HepG2 (cell line): Measurements from ENCODE around the gene CS. TPM values are rescaled to one million over a fixed set of nuclear protein-coding genes. Genes with fewer than 3 reads are reported as not detected.

Experiments used
- ARHGAP35 ChIP-seq: sonication (generic); formaldehyde crosslinking; IDR thresholded peaks from 2 replicates; pipeline ENCODE4 v1.9.0; 2022; ENCODE audit warnings: mild to moderate bottlenecking, inconsistent platforms, moderate library complexity, missing genetic modification reagents, borderline replicate concordance
- CEBPG ChIP-seq: IDR thresholded peaks from 2 replicates; pipeline ENCODE4 v1.6.1; 2016
- ESRRA ChIP-seq: sonication (generic); formaldehyde crosslinking; IDR thresholded peaks from 2 replicates; pipeline ENCODE4 v1.5.1; 2020; ENCODE audit warnings: mild to moderate bottlenecking, low read depth, missing genetic modification reagents
- HMG20B ChIP-seq: conservative IDR thresholded peaks from 2 replicates; pipeline ENCODE4 v1.6.1; 2016; ENCODE audit warnings: missing genetic modification reagents, missing compliant biosample characterization
- NR2F1 ChIP-seq, 2 experiments: fragments of 450-650 bp in 1 of 2; formaldehyde crosslinking in 1 of 2; IDR thresholded peaks; 2 replicates each; pipeline versions ENCODE4 v1.5.0 to v1.6.1; 2016 to 2020; ENCODE audit warnings: mild to moderate bottlenecking in 1 of 2, missing compliant biosample characterization in 1 of 2, missing genetic modification reagents in 1 of 2, moderate library complexity in 1 of 2
- PLRG1 ChIP-seq: fragments of 450-650 bp; conservative IDR thresholded peaks from 2 replicates; pipeline ENCODE4 v1.6.1; 2016
- PRPF4 ChIP-seq: fragments of 200-400 bp; formaldehyde crosslinking; IDR thresholded peaks from 2 replicates; pipeline ENCODE4 v1.6.1; 2016; ENCODE audit warnings: low read length, low read depth; ENCODE audit not compliant: poor library complexity, severe bottlenecking
- SMYD3 ChIP-seq: sonication (generic); formaldehyde crosslinking; IDR thresholded peaks from 2 replicates; pipeline ENCODE4 v1.8.1; 2023; ENCODE audit warnings: mild to moderate bottlenecking, missing genetic modification reagents
- TEAD2 ChIP-seq: sonication (generic); formaldehyde crosslinking; IDR thresholded peaks from 2 replicates; pipeline ENCODE4 v1.9.0; 2021; ENCODE audit warnings: missing genetic modification reagents
- TGIF2 ChIP-seq: IDR thresholded peaks from 2 replicates; pipeline ENCODE4 v1.6.1; 2016; ENCODE audit warnings: control low read depth, missing compliant biosample characterization
- ZFP82 ChIP-seq: sonication (generic); formaldehyde crosslinking; IDR thresholded peaks from 2 replicates; pipeline ENCODE4 v1.5.1; 2020; ENCODE audit warnings: mild to moderate bottlenecking, missing genetic modification reagents, borderline replicate concordance
- ZNF547 ChIP-seq: sonication (generic); formaldehyde crosslinking; IDR thresholded peaks from 2 replicates; pipeline ENCODE4 v1.5.1; 2020; ENCODE audit warnings: mild to moderate bottlenecking, missing genetic modification reagents
- polyA plus RNA-seq, 8 experiments: library from polyadenylated mRNA; depleted of rRNA in 3 of 8; stranded (reverse) in 7 of 8; unstranded in 1 of 8; fragments of >200 nt; fragmentation: Illumina TruSeq in 4 of 8; extraction: Trizol in 4 of 8; gene quantifications; 2 replicates each; pipeline versions ENCODE4 v1.2.1 to v1.2.3, GENCODE V29; 2011 to 2016; ENCODE audit warnings: low read depth in 4 of 8, missing spikeins in 1 of 8, mixed read lengths in 1 of 8; ENCODE audit not compliant: insufficient read depth in 1 of 8
- total RNA-seq, 5 experiments: library from RNA; depleted of rRNA; stranded (reverse); fragments of >200 nt; fragmentation: Illumina TruSeq; extraction: Trizol; gene quantifications; 2 replicates each; pipeline ENCODE4 v1.2.3, GENCODE V29; 2016; ENCODE audit warnings: low read depth in 1 of 5
- TF ChIP-seq, protein P1 (sequence below): sonication (generic); formaldehyde crosslinking; IDR thresholded peaks from 2 replicates; pipeline ENCODE4 v1.4.0; 2020; ENCODE audit warnings: mild to moderate bottlenecking, missing genetic modification reagents
- TF ChIP-seq, protein P2 (sequence below): sonication (generic); formaldehyde crosslinking; IDR thresholded peaks from 2 replicates; pipeline ENCODE4 v1.4.0; 2020; ENCODE audit warnings: missing genetic modification reagents, low read depth, mild to moderate bottlenecking, borderline replicate concordance
- TF ChIP-seq, protein P3 (sequence below): sonication (generic); formaldehyde crosslinking; IDR thresholded peaks from 2 replicates; pipeline ENCODE4 v1.5.1; 2020; ENCODE audit warnings: missing genetic modification reagents, mild to moderate bottlenecking, borderline replicate concordance
- TF ChIP-seq, protein P4 (sequence below): sonication (generic); formaldehyde crosslinking; IDR thresholded peaks from 2 replicates; pipeline ENCODE4 v1.4.0; 2020; ENCODE audit warnings: missing genetic modification reagents
- TF ChIP-seq, protein P5 (sequence below): sonication (generic); formaldehyde crosslinking; IDR thresholded peaks from 2 replicates; pipeline ENCODE4 v1.8.1; 2023; ENCODE audit warnings: mild to moderate bottlenecking, inconsistent platforms, moderate library complexity, missing genetic modification reagents, borderline replicate concordance

The CS gene
- total and polyA plus RNA-seq, 2 of the 13 experiments (the other 11 are each of a cell fraction or from before 2014, with no cell fraction given) = 173 to 175 TPM

DNA sequence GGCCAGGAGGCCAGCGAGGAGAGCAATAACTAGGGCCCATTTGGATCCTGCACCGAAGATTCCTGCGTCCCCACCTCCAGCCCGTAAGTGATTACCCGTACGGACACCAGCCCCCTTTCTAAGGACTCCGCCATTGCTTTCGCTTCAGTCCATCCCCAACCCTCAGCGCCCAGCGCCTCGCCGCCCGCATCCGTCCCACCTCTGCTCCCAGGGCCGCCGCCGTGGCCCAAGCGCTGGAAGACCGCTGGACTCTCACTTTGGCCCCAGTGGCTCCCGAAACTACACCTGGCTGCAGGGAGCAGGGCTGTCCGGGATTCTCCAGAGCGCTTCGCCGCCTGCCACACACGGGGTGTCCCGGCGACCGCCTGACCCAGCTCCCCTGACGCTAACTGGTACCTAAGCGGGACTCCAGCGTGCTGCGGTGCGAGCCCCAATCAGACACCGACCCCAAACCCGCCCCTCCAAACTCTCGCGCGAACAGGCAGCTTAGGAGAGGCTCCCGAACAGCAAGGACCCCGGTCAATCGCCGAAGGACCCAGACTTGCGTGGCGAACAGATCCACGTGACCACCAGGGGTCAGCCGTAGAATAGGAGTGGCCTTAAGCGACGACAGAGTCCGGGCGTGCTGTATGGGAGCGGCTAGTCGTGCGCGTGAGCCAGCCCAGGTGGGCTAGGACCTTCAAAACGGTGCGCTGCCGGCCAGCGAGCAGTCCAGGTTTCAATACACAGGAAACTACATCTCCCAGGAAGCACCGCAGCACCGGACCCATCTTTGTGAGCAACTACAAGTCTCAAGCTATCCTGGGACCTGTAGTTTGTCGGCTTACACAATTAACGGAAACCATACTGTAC lies 15.7 kb upstream of the CS start, which contains the start of gene CNPY2 (continued):
- no peak for TF ChIP-seq TGIF2
- TF ChIP-seq PLRG1 = no peak
- no peak for TF ChIP-seq ZFP82
- TF ChIP-seq CEBPG (CRISPR knock-in tag) = no peak; the same call in none of the 2 replicates
- TF ChIP-seq, protein P1, sequence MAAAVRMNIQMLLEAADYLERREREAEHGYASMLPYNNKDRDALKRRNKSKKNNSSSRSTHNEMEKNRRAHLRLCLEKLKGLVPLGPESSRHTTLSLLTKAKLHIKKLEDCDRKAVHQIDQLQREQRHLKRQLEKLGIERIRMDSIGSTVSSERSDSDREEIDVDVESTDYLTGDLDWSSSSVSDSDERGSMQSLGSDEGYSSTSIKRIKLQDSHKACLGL = peak; percentile 91
- TF ChIP-seq, protein P2, sequence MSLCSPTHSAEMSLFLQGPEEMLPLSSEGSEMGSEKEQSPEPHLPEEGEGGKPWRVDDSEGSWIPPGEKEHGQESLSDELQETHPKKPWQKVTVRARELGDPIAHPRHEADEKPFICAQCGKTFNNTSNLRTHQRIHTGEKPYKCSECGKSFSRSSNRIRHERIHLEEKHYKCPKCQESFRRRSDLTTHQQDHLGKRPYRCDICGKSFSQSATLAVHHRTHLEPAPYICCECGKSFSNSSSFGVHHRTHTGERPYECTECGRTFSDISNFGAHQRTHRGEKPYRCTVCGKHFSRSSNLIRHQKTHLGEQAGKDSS = no peak; the same call in 1 of the 2 replicates
- peak; percentile 45; the same call in 1 of the 2 replicates for TF ChIP-seq ESRRA (CRISPR knock-in tag)
- 0 out of 2 replicates have a peak, but pooled peaks have one; percentile 24 for TF ChIP-seq HMG20B (CRISPR knock-in tag)
- no peak; a peak in 1 of 4 replicates for TF ChIP-seq NR2F1 (CRISPR knock-in tag; IDR thresholded peaks at IDR 0.05)
- TF ChIP-seq, protein P3, sequence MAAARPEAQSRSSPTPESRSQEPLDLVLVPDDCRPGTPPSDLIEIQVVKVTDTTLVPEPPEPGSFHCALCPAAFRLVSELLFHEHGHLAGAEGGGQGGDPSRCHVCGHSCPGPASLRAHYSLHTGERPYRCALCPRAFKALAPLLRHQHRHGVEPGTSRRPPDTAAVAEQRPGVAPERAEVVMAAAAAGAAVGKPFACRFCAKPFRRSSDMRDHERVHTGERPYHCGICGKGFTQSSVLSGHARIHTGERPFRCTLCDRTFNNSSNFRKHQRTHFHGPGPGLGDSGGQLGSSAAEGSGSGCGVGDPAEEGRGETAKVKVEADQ (CRISPR knock-in tag) = no peak
- TF ChIP-seq, protein P4, sequence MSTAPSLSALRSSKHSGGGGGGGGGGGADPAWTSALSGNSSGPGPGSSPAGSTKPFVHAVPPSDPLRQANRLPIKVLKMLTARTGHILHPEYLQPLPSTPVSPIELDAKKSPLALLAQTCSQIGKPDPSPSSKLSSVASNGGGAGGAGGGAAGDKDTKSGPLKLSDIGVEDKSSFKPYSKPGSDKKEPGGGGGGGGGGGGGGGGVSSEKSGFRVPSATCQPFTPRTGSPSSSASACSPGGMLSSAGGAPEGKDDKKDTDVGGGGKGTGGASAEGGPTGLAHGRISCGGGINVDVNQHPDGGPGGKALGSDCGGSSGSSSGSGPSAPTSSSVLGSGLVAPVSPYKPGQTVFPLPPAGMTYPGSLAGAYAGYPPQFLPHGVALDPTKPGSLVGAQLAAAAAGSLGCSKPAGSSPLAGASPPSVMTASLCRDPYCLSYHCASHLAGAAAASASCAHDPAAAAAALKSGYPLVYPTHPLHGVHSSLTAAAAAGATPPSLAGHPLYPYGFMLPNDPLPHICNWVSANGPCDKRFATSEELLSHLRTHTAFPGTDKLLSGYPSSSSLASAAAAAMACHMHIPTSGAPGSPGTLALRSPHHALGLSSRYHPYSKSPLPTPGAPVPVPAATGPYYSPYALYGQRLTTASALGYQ = peak; percentile 25; the same call in 1 of the 2 replicates
- no peak; the same call in 1 of the 2 replicates for TF ChIP-seq ARHGAP35
- TF ChIP-seq PRPF4 = no peak
- peak; percentile 31; the same call in 1 of the 2 replicates for TF ChIP-seq ZNF547 (CRISPR knock-in tag)
- TF ChIP-seq, protein P5, sequence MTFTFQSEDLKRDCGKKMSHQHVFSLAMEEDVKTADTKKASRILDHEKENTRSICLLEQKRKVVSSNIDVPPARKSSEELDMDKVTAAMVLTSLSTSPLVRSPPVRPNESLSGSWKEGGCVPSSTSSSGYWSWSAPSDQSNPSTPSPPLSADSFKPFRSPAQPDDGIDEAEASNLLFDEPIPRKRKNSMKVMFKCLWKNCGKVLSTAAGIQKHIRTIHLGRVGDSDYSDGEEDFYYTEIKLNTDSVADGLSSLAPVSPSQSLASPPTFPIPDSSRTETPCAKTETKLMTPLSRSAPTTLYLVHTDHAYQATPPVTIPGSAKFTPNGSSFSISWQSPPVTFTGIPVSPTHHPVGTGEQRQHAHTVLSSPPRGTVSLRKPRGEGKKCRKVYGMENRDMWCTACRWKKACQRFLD = peak; percentile 70; the same call in 1 of the 2 replicates
- TF ChIP-seq SMYD3 (CRISPR knock-in tag) = no peak; the same call in 1 of the 2 replicates
- TF ChIP-seq TEAD2 (CRISPR knock-in tag) = no peak
